MCF 10A (cell line): ENCODE results near the gene STK4. TPM values are rescaled to one million over a fixed set of nuclear protein-coding genes. Genes with fewer than 3 reads are reported as not detected.

Experiments
- BruUV-seq: library from RNA; stranded (reverse); fragments of 400-500 nt; replicated peaks from 2 replicates; lab custom pipeline; 2021; lab: Mats Ljungman, UMichigan
- CTCF ChIA-PET: fragments of 300-600 bp; sonication (Branson Sonifier 250); formaldehyde crosslinking; extraction: SDS; loops from one replicate; lab custom pipeline; 2021; ENCODE audit warnings: antibody characterized with exemption, inconsistent platforms; lab: Yijun Ruan, JAX
- POLR2A ChIA-PET: fragments of 300-600, 350-650 bp; sonication (Branson Sonifier 250); formaldehyde crosslinking; extraction: SDS; loops from one replicate; lab custom pipeline; 2020; ENCODE audit warnings: antibody characterized with exemption, inconsistent platforms; lab: Yijun Ruan, JAX
- DNase-seq: peaks from one replicate; pipeline ENCODE4 v3.0.0-alpha.2; 2018; ENCODE audit not compliant: unreplicated experiment
- H3K27ac Mint-ChIP-seq: one replicate; pipeline ENCODE4 v1.8.0; 2022; ENCODE audit warnings: mild to moderate bottlenecking, low read depth, mixed read lengths; ENCODE audit not compliant: unreplicated experiment
- H3K27me3 Mint-ChIP-seq: one replicate; pipeline ENCODE4 v1.8.0; 2022; ENCODE audit warnings: mixed read lengths; ENCODE audit not compliant: insufficient read depth, unreplicated experiment
- H3K36me3 Mint-ChIP-seq: one replicate; pipeline ENCODE4 v1.8.0; 2022; ENCODE audit warnings: mild to moderate bottlenecking, moderate library complexity, mixed read lengths; ENCODE audit not compliant: insufficient read depth, unreplicated experiment
- H3K4me1 Mint-ChIP-seq: one replicate; pipeline ENCODE4 v1.8.0; 2022; ENCODE audit warnings: mixed read lengths; ENCODE audit not compliant: insufficient read depth, unreplicated experiment
- H3K4me3 Mint-ChIP-seq: one replicate; pipeline ENCODE4 v1.8.0; 2022; ENCODE audit warnings: mild to moderate bottlenecking, moderate library complexity, mixed read lengths; ENCODE audit not compliant: unreplicated experiment
- H3K9me3 Mint-ChIP-seq: one replicate; pipeline ENCODE4 v1.8.0; 2022; ENCODE audit warnings: mixed read lengths; ENCODE audit not compliant: unreplicated experiment
- CTCF ChIP-seq: fragments of 200-600 bp; IDR thresholded peaks from one replicate; pipeline ENCODE4 v1.8.0; 2022; ENCODE audit warnings: antibody characterized with exemption, mild to moderate bottlenecking; ENCODE audit not compliant: unreplicated experiment
- intact Hi-C: fragments of 100-400 bp; cut with micrococcal nuclease; formaldehyde crosslinking; loops from 2 replicates; pipeline ENCODE4 v1.14.1; 2022
- total RNA-seq: library from RNA; stranded (reverse); gene quantifications from 2 replicates; pipeline ENCODE4 v1.2.3, GENCODE V29; 2022

Gene STK4
- total RNA-seq, 1 experiment from 2014 or later: 47.7 TPM

DNA sequence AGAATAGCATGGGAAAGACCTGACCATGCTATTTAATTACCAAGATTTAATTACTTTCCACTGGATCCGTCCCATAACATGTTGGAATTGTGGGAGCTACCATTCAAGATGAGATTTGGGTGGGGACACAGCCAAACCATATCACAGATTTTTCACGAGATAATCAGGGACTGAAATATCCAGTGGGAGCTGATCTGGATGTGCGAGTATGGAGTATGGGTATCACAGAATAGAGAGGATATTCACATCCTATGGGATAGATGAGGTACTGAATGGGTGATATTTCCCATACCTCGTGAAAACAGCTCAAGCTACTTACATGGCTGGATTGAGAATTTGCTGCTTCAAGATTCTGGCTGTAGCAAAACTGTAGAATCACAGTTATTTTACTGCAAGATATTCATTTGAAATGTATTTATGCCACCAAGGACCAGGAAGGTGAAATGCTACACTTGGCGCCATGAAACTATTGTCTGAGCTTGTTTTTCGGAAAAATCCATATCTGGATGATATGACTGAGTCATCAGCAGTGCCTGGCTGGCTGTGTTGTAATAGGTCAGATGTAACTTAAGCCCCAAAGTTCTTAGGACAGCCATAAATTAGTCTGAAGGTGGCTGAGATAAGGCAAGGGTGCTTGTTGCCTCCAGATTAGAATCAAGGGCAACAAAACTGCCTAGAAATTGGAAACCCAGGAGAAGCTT is 104.8 kb downstream of the STK4 start:
- Mint-ChIP-seq H3K9me3 (no peaks in the 10 kb centered on the region), H3K36me3 (peaks cover 26% of the 10 kb centered on the region), H3K27ac (no peak overlapping the region), H3K4me3 (no peak overlapping the region), H3K27me3 (no peaks in the 10 kb centered on the region), H3K4me1 (peaks cover 21% of the 10 kb centered on the region)
- ChIA-PET CTCF (interaction anchor here (0.6 to 4.2 kb wide), 20 partner anchors 9 to 467 kb away, joined by 3 to 53 read pairs (median 4); no protein-coding TSS in a partner anchor), POLR2A (interaction anchor here (0.6 to 2.8 kb wide), 24 partner anchors 8 to 468 kb away, joined by 3 to 39 read pairs (median 5); partner anchors contain the start of genes SDC4, SLPI and TOMM34)
- peak; percentile 76 for DNase-seq
- BruUV-seq: no TSS peak
- TF ChIP-seq CTCF: no peak
- intact Hi-C loops: no loop called here

DNA sequence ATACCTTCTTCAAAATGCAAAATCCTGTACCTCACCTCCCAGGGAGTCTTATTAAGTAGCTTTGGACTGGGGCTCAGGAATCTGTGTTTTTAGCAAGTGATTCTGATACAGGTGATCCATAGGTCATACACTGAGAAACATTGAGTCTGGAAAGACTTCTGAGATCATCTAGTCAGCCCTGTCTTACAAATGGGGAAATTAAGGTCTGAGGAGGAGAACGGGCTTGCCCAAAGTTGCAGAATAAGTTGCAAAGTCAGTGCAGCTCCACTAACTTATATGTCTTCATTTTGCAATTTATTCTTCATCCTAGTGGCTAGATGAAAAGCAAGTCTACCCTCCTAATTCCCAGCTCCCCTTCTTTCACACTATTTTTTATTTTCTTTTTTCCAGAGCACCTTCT is 105.8 kb downstream of the STK4 start:
- BruUV-seq: no TSS peak
- H3K4me3 Mint-ChIP-seq: no peak overlapping the region
- no peak for DNase-seq
- no peak for TF ChIP-seq CTCF
- no peaks in the 10 kb centered on the region for H3K27me3 Mint-ChIP-seq
- H3K9me3 Mint-ChIP-seq: no peaks in the 10 kb centered on the region
- peaks cover 18% of the 10 kb centered on the region for H3K4me1 Mint-ChIP-seq
- H3K36me3 Mint-ChIP-seq: peaks cover 34% of the 10 kb centered on the region
- no peak overlapping the region for H3K27ac Mint-ChIP-seq
- CTCF ChIA-PET: interaction anchor here (0.7 to 4.2 kb wide), 15 partner anchors 11 to 365 kb away, joined by 3 to 53 read pairs (median 4); no protein-coding TSS in a partner anchor
- intact Hi-C loops: no loop called here
- POLR2A ChIA-PET: interaction anchor here (1.1 to 2.8 kb wide), 10 partner anchors 7 to 33 kb away, joined by 3 to 39 read pairs (median 9); no protein-coding TSS in a partner anchor

- CTCF ChIA-PET: interaction anchor here (0.7 to 4.2 kb wide), 5 partner anchors 19 to 239 kb away, joined by 3 to 53 read pairs (median 5); no protein-coding TSS in a partner anchor
- H3K9me3 Mint-ChIP-seq: no peaks in the 10 kb centered on the region
These were observed 106.9 kb downstream of the STK4 start for GRCh38 chr20:45073221-45073620.

More at GRCh38 chr20:45073221-45073620, 106.9 kb downstream of the STK4 start:
- no TSS peak for BruUV-seq
- no peak overlapping the region for H3K4me3 Mint-ChIP-seq
- H3K36me3 Mint-ChIP-seq: peaks cover 46% of the 10 kb centered on the region
- H3K27ac Mint-ChIP-seq: no peak overlapping the region
- DNase-seq: no peak
- intact Hi-C loops: no loop called here
- POLR2A ChIA-PET: interaction anchor here (0.7 to 2.8 kb wide), 2 partner anchors 8 to 12 kb away, joined by 3 to 39 read pairs; no protein-coding TSS in a partner anchor
- H3K4me1 Mint-ChIP-seq: peaks cover 13% of the 10 kb centered on the region
- no peaks in the 10 kb centered on the region for H3K27me3 Mint-ChIP-seq
- TF ChIP-seq CTCF: no peak
